GM19468 (cell line): ENCODE measurements around the gene PTPN14.
A peak's percentile ranks its signal among the peaks of the same experiment; 100 is the strongest.

Source experiments
- ATAC-seq: cut with Tn5 transposase; IDR thresholded peaks from one replicate; pipeline ENCODE4 v1.9.1; 2021; ENCODE audit warnings: mild to moderate bottlenecking, moderate library complexity, moderate number of reproducible peaks; ENCODE audit not compliant: unreplicated experiment; ENCODE audit errors: extremely low read depth

PTPN14 gene

GRCh38 chr1:214461305-214461704, 90.1 kb downstream of the PTPN14 start:
- no peak for ATAC-seq

- ATAC-seq = no peak
Measured at GRCh38 chr1:214460304-214460916, 91.0 kb downstream of the PTPN14 start.

- no peak for ATAC-seq
Measured at GRCh38 chr1:214459895-214460294, 91.5 kb downstream of the PTPN14 start.

GRCh38 chr1:214458541-214458940, 92.9 kb downstream of the PTPN14 start:
- no peak for ATAC-seq

GRCh38 chr1:214455971-214456867, 95.2 kb downstream of the PTPN14 start:
- no peak for ATAC-seq

GRCh38 chr1:214455479-214455878, 95.9 kb downstream of the PTPN14 start:
- no peak for ATAC-seq

- ATAC-seq = no peak
Measured at GRCh38 chr1:214454569-214455396, 96.6 kb downstream of the PTPN14 start.

GRCh38 chr1:214453109-214453722, 98.2 kb downstream of the PTPN14 start:
- no peak for ATAC-seq

GRCh38 chr1:214452152-214452784, 99.1 kb downstream of the PTPN14 start:
- ATAC-seq = no peak

GRCh38 chr1:214451596-214451995, 99.8 kb downstream of the PTPN14 start:
- ATAC-seq = no peak

- no peak for ATAC-seq
Measured at GRCh38 chr1:214449371-214449770, 102.0 kb downstream of the PTPN14 start.

GRCh38 chr1:214448536-214448935, 102.9 kb downstream of the PTPN14 start:
- ATAC-seq = no peak

- ATAC-seq = no peak
Measured at GRCh38 chr1:214447557-214447871, 103.9 kb downstream of the PTPN14 start.

- ATAC-seq = peak; percentile 59
Measured at GRCh38 chr1:214446772-214447556, 104.4 kb downstream of the PTPN14 start.

- ATAC-seq = no peak
Measured at GRCh38 chr1:214445831-214446614, 105.4 kb downstream of the PTPN14 start.

- ATAC-seq = no peak
Measured at GRCh38 chr1:214445199-214445598, 106.2 kb downstream of the PTPN14 start.

GRCh38 chr1:214444182-214444939, 107.0 kb downstream of the PTPN14 start:
- ATAC-seq = no peak

GRCh38 chr1:214441119-214441518, 110.3 kb downstream of the PTPN14 start:
- ATAC-seq = no peak
